ENCODE measurements around the gene MRPL33. TPM values are rescaled to one million over a fixed set of nuclear protein-coding genes. Genes with fewer than 3 reads are reported as not detected.

MRPL33 gene
- total and polyA plus RNA-seq, 2 of the 13 experiments (the other 11 are each of a cell fraction or from before 2014, with no cell fraction given) = 69.7 to 218 TPM

GRCh38 chr2:27822049-27822448 lies 50.5 kb downstream of the MRPL33 start:
- DNase-seq (ENCODE audit: low spot score) (no peak), FAIRE-seq (no peak), ATAC-seq (no peak)
- intact Hi-C loops (cut with micrococcal nuclease; ENCODE audit: unreplicated experiment) (no loop called here), in situ Hi-C loops (cut with HindIII; ENCODE audit: extremely low pct_ligation_motif_present, low pct_unique_long_range_greater_than_20kb) (no loop called here)
- TF ChIP-seq MTA1 (CRISPR knock-in tag; IDR thresholded peaks at IDR 0.05; ENCODE audit: borderline replicate concordance) (no peak), MAZ (IDR thresholded peaks at IDR 0.05; ENCODE audit: borderline replicate concordance, low read depth, low read length) (no peak), MAZ (CRISPR knock-in tag; IDR thresholded peaks at IDR 0.05; ENCODE audit: low read depth) (no peak), MAFK (conservative IDR thresholded peaks at IDR 0.05 in 1 of 2, IDR thresholded peaks at IDR 0.05 in 1 of 2; ENCODE audit: low read length in 2 of 2) (0 out of 4 replicates have a peak, but pooled peaks have one; percentile 5 to 9), HNRNPL (IDR thresholded peaks at IDR 0.05; ENCODE audit: low read depth, low read length) (no peak), GPBP1L1 (CRISPR knock-in tag; IDR thresholded peaks at IDR 0.05) (no peak), FOXO4 (CRISPR knock-in tag; conservative IDR thresholded peaks at IDR 0.05) (0 out of 2 replicates have a peak, but pooled peaks have one; percentile 50), NBN (conservative IDR thresholded peaks at IDR 0.05) (no peak), AKAP8 (CRISPR knock-in tag; IDR thresholded peaks at IDR 0.05) (no peak), ARID4A (CRISPR knock-in tag; IDR thresholded peaks at IDR 0.05; ENCODE audit: borderline replicate concordance) (no peak)
- no TSS peak for BruUV-seq (replicated peaks)
- 0 out of 5 replicates have a peak, but pooled peaks cover 0 to 3% of the 10 kb centered on the region in 2 experiments for H3K36me3 ChIP-seq (replicated peaks in 1 of 2; ENCODE audit: control insufficient read depth in 1 of 2, insufficient read depth in 2 of 2, low read length in 2 of 2)
- 0 out of 2 replicates have a peak, but pooled peaks cover 4% of the 10 kb centered on the region for H3K9me3 ChIP-seq (ENCODE audit: low read length)
- no peak overlapping the region for H2AFZ ChIP-seq (ENCODE audit: low read length)
- H3K4me2 ChIP-seq (ENCODE audit: low read depth, low read length) = no peak overlapping the region
- 96% methylated on average over 1 of the region's 1 CpG for WGBS (ENCODE audit: low lambda C conversion rate)
- no peaks in the 10 kb centered on the region for H4K20me1 ChIP-seq (ENCODE audit: insufficient read depth, low read length)
- H3K4me1 ChIP-seq (ENCODE audit: insufficient read depth, low read length) = no peaks in the 10 kb centered on the region
- H3K4me3 ChIP-seq (replicated peaks in 1 of 3; ENCODE audit: insufficient read depth in 1 of 3, low read depth in 2 of 3, low read length in 3 of 3) = no peak overlapping the region
- no peak overlapping the region for H3K9ac ChIP-seq (ENCODE audit: insufficient read depth, low read depth, low read length)
- POLR2A ChIA-PET = no interaction called here
- CTCF ChIA-PET (ENCODE audit: low intra/inter-chr PET ratio, low total read pairs) = no interaction called here
- H3K27ac ChIP-seq (ENCODE audit: extremely low read length, insufficient read depth, low read length) = no peak overlapping the region
- no peaks in the 10 kb centered on the region for H3K27me3 ChIP-seq (ENCODE audit: control insufficient read depth in 1 of 2, insufficient read depth in 2 of 2, low read length in 2 of 2)
- no peaks in the 10 kb centered on the region for H3K79me2 ChIP-seq (ENCODE audit: insufficient read depth, low read length)
